Heart left ventricle (tissue), 13 donors: ENCODE results near the gene EIPR1.

Source experiments
- CTCF ChIP-seq, 12 donors: fragments of 200-600 bp; sonication (generic) in 4 of 12; IDR thresholded peaks; one replicate each; pipeline versions ENCODE4 v1.5.0 to v1.8.0; 2018 to 2022; ENCODE audit warnings: antibody characterized with exemption in 12 of 12, mild to moderate bottlenecking in 5 of 12
- POLR2A ChIP-seq, 2 donors: fragments of 450-650 bp; IDR thresholded peaks; one replicate each; pipeline ENCODE4 v1.6.1; 2017; ENCODE audit warnings: antibody characterized with exemption in 2 of 2, mild to moderate bottlenecking in 2 of 2, moderate library complexity in 2 of 2
- donor health status: ischemic (EF 13 %, LVEDD 7.1; RV severe dilation, severe dysfunction).
- donor health status: DM: no; HTN: yes; CAD: no.
- donor health status: DM: no; HTN: no; CAD: no.
- donor health status: ischemic (EF 25% LVEDD 6.9; RV normal size, moderate dysfunction).
- donor health status: ischemic (EF 25% LVEDD 5.7; RV mildly dilated, moderate dysfunction).
- donor health status: ischemic (EF 35%, LVEDD 5.7; RV mildly dilated, moderate dysfunction).
- donor health status: nonischemic (EF 11% LVEDD 7.7; RV severe dilation, severe dysfunction).
- donor health status: DM: yes; HTN: yes; CAD: no.
- donor health status: PGD.
- donor health status: ischemic (EF 29% LVEDD 5.4; RV normal size, mild dysfunction).
- donor health status: nonischemic (EF 23%, LVEDD 6.1; RV moderate dilation, normal function).

GRCh38 chr2:3261511-3261910 lies 116.1 kb downstream of the EIPR1 start:
- no peak for TF ChIP-seq CTCF (IDR thresholded peaks at IDR 0.05)
- TF ChIP-seq POLR2A (IDR thresholded peaks at IDR 0.05) = no peak
